ENCODE data around the gene PPM1G.

DNA sequence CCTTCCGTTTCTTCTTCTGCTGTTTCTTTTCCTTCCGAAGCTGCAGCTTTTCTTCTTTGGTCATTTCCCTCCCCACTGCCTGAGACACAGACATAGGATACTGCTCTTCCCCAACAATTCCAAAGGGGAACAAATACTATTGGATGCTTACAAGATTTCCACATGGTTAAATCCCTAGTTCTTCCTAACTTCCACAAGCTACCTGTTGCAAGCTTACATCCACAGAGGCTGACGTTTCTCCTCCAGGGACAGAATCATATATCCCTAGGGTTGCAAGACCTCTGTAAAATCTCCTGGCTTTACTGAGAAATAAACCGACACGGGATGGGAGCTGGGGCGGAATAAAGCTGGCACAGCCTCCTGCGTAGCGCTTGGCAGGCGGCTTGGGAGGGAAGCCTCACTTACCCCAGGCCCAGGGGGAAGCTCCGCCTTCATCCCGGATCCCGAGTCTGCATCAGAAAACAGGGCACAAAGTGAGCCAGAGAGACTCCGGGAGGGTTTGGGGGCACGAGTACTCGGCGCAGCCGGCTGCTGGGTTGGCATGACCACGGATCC, 39.8 kb downstream of the PPM1G start:
- TF ChIP-seq, protein P1, sequence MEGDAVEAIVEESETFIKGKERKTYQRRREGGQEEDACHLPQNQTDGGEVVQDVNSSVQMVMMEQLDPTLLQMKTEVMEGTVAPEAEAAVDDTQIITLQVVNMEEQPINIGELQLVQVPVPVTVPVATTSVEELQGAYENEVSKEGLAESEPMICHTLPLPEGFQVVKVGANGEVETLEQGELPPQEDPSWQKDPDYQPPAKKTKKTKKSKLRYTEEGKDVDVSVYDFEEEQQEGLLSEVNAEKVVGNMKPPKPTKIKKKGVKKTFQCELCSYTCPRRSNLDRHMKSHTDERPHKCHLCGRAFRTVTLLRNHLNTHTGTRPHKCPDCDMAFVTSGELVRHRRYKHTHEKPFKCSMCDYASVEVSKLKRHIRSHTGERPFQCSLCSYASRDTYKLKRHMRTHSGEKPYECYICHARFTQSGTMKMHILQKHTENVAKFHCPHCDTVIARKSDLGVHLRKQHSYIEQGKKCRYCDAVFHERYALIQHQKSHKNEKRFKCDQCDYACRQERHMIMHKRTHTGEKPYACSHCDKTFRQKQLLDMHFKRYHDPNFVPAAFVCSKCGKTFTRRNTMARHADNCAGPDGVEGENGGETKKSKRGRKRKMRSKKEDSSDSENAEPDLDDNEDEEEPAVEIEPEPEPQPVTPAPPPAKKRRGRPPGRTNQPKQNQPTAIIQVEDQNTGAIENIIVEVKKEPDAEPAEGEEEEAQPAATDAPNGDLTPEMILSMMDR (IDR thresholded peaks at IDR 0.05) = no peak
- TF ChIP-seq POLR2A (IDR thresholded peaks at IDR 0.05) = no peak
